Fibroblast of mammary gland (primary cell): ENCODE measurements around the gene MS4A2.
"Not testable (repeated sequence)": the region's sequence is repeated elsewhere in the genome, so short reads cannot be mapped to it uniquely, and the experiment has no call there.

Experiments
- DNase-seq: peaks from one replicate; pipeline ENCODE4 v3.0.0-alpha.2; 2010; ENCODE audit warnings: low read depth
- H3K4me3 ChIP-seq: 2 replicates; pipeline ENCODE4 v1.5.1; 2011; ENCODE audit warnings: low read depth, mild to moderate bottlenecking, low read length, moderate library complexity; ENCODE audit not compliant: control insufficient read depth
- TF ChIP-seq, protein P1 (sequence below): conservative IDR thresholded peaks from 2 replicates; pipeline ENCODE4 v1.5.1; 2011; ENCODE audit warnings: low read depth, low read length, inconsistent platforms; ENCODE audit not compliant: control insufficient read depth, insufficient read depth

The MS4A2 gene

GRCh38 chr11:60128376-60128775 lies 39.9 kb downstream of the MS4A2 start:
- H3K4me3 ChIP-seq, result no peak overlapping the region
- TF ChIP-seq, protein P1, sequence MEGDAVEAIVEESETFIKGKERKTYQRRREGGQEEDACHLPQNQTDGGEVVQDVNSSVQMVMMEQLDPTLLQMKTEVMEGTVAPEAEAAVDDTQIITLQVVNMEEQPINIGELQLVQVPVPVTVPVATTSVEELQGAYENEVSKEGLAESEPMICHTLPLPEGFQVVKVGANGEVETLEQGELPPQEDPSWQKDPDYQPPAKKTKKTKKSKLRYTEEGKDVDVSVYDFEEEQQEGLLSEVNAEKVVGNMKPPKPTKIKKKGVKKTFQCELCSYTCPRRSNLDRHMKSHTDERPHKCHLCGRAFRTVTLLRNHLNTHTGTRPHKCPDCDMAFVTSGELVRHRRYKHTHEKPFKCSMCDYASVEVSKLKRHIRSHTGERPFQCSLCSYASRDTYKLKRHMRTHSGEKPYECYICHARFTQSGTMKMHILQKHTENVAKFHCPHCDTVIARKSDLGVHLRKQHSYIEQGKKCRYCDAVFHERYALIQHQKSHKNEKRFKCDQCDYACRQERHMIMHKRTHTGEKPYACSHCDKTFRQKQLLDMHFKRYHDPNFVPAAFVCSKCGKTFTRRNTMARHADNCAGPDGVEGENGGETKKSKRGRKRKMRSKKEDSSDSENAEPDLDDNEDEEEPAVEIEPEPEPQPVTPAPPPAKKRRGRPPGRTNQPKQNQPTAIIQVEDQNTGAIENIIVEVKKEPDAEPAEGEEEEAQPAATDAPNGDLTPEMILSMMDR, result no peak
- DNase-seq, result no peak

DNA sequence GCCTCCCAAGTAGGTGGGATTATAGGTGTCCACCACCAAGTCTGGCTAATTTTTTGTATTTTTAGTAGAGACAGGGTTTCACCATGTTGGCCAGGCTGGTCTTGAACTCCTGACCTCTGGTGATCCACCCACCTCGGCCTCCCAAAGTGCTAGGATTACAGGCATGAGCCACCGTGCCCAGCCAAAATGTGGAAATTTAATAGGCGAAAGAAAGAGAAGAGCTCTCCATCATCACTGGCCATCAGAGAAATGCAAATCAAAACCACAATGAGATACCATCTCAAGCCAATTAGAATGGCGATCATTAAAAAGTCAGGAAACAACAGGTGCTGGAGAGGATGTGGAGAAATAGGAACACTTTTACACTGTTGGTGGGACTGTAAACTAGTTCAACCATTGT lies 40.4 kb downstream of the MS4A2 start:
- not testable (repeated sequence) for DNase-seq, H3K4me3 ChIP-seq

DNA sequence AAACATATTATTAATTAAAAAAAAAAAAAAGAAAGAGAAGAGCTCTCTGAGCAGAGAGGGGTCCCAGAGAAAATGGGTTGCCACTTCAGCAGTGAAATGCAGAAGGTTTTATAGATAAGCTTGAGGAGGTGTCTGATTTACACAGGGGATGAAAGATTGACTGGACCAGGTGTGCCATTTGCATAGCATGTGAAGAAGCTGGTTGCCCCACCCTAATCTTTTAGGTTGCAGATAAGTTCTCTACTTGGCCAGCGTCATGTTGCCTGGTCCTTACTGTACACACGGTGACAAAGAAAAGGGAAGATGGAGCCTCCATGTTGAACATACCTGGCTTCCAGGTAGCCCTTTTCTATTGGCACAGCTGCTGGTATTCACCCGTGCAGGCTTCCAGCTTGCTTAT lies 41.4 kb downstream of the MS4A2 start:
- H3K4me3 ChIP-seq, result no peak overlapping the region
- no peak for DNase-seq
- TF ChIP-seq, protein P1, result no peak

GRCh38 chr11:60130496-60130895 lies 42.0 kb downstream of the MS4A2 start:
- TF ChIP-seq, protein P1, result peak; percentile 5
- DNase-seq, result peak; percentile 1
- no peak overlapping the region for H3K4me3 ChIP-seq

GRCh38 chr11:60131912-60132311 lies 43.4 kb downstream of the MS4A2 start:
- DNase-seq, result no peak
- H3K4me3 ChIP-seq, result no peak overlapping the region
- TF ChIP-seq, protein P1, result no peak

- no peak overlapping the region for H3K4me3 ChIP-seq
- TF ChIP-seq, protein P1, result no peak
- no peak for DNase-seq
Measured at GRCh38 chr11:60133917-60134316, 45.5 kb downstream of the MS4A2 start.

DNA sequence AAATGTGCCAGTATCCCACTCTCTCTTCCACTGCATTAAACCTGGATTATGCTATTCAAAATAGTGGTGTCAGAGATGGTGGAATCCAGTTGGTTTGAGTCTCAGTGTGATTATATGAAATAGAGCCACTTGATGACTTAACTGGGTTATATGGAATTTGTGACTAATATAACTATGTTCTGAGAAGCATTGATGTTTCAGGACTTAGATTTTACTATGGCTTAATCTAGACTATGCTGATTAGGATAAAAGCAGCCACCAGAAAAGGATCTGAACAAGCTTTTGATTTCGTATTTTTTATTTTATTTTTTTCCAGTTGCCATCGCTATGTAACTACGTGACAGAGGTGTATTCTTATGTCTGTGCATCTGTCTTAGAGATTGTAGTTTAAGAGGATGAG lies 55.3 kb downstream of the MS4A2 start:
- no peak overlapping the region for H3K4me3 ChIP-seq
- TF ChIP-seq, protein P1, result no peak
- no peak for DNase-seq
